ENCODE measurements around the gene DMRTC2. TPM values are rescaled to one million over a fixed set of nuclear protein-coding genes. Genes with fewer than 3 reads are reported as not detected.

Gene DMRTC2
- total RNA-seq, 2 donors from 2014 or later: not detected

- ATAC-seq (ENCODE audit: insufficient number of reproducible peaks, low FRiP score, low read depth) (no peak), DNase-seq (ENCODE audit: low spot score) (no peak)
- Histone ChIP-seq H3K4me1 (ENCODE audit: control insufficient read depth in 1 of 2, low read depth in 2 of 2) (peaks cover 22 to 30% of the 10 kb centered on the region in 2 donors), H3K27me3 (replicated peaks; ENCODE audit: insufficient read depth) (no peaks in the 10 kb centered on the region), H3K9me3 (no peaks in the 10 kb centered on the region), H3K36me3 (peaks cover 40% of the 10 kb centered on the region), H3K27ac (no peak overlapping the region), H3K4me3 (peak overlapping the region; percentile 23)
- TF ChIP-seq CTCF (IDR thresholded peaks at IDR 0.05): no peak
Measured at GRCh38 chr19:41862445-41862986, 17.7 kb downstream of the DMRTC2 start.

- no peak for TF ChIP-seq CTCF (IDR thresholded peaks at IDR 0.05)
- H3K4me3 ChIP-seq: no peak overlapping the region
- H3K36me3 ChIP-seq: peaks cover 40% of the 10 kb centered on the region
- H3K27me3 ChIP-seq (replicated peaks; ENCODE audit: insufficient read depth): no peaks in the 10 kb centered on the region
- DNase-seq (ENCODE audit: low spot score): no peak
- no peak for ATAC-seq (ENCODE audit: insufficient number of reproducible peaks, low FRiP score, low read depth)
- H3K27ac ChIP-seq: no peak overlapping the region
- H3K4me1 ChIP-seq (ENCODE audit: control insufficient read depth in 1 of 2, low read depth in 2 of 2): peaks cover 22 to 30% of the 10 kb centered on the region in 2 donors
- H3K9me3 ChIP-seq: no peaks in the 10 kb centered on the region
Measured at GRCh38 chr19:41863209-41863931, 18.5 kb downstream of the DMRTC2 start.

- Histone ChIP-seq H3K27ac (no peak overlapping the region), H3K4me3 (no peak overlapping the region), H3K9me3 (no peaks in the 10 kb centered on the region), H3K27me3 (replicated peaks; ENCODE audit: insufficient read depth) (no peaks in the 10 kb centered on the region), H3K4me1 (ENCODE audit: control insufficient read depth in 1 of 2, low read depth in 2 of 2) (peaks cover 19 to 30% of the 10 kb centered on the region in 2 donors), H3K36me3 (peaks cover 50% of the 10 kb centered on the region)
- TF ChIP-seq CTCF (IDR thresholded peaks at IDR 0.05): no peak
- ATAC-seq (ENCODE audit: insufficient number of reproducible peaks, low FRiP score, low read depth) (no peak), DNase-seq (ENCODE audit: low spot score) (no peak)
Measured at GRCh38 chr19:41864374-41864773, 19.5 kb downstream of the DMRTC2 start.

- DNase-seq (ENCODE audit: low spot score): no peak
- H3K36me3 ChIP-seq: peaks cover 61% of the 10 kb centered on the region
- H3K27ac ChIP-seq: no peak overlapping the region
- peaks cover 13 to 23% of the 10 kb centered on the region in 2 donors for H3K4me1 ChIP-seq (ENCODE audit: control insufficient read depth in 1 of 2, low read depth in 2 of 2)
- H3K27me3 ChIP-seq (replicated peaks; ENCODE audit: insufficient read depth): no peaks in the 10 kb centered on the region
- no peak overlapping the region for H3K4me3 ChIP-seq
- no peak for ATAC-seq (ENCODE audit: insufficient number of reproducible peaks, low FRiP score, low read depth)
- H3K9me3 ChIP-seq: no peaks in the 10 kb centered on the region
- no peak for TF ChIP-seq CTCF (IDR thresholded peaks at IDR 0.05)
Measured at GRCh38 chr19:41866284-41866683, 21.4 kb downstream of the DMRTC2 start.

GRCh38 chr19:41868120-41868988, 23.5 kb downstream of the DMRTC2 start:
- Histone ChIP-seq H3K36me3 (peaks cover 51% of the 10 kb centered on the region), H3K4me1 (ENCODE audit: control insufficient read depth in 1 of 2, low read depth in 2 of 2) (peaks cover 2% of the 10 kb centered on the region in 2 donors), H3K9me3 (no peaks in the 10 kb centered on the region), H3K27ac (no peak overlapping the region), H3K27me3 (replicated peaks; ENCODE audit: insufficient read depth) (no peaks in the 10 kb centered on the region), H3K4me3 (no peak overlapping the region)
- ATAC-seq (ENCODE audit: insufficient number of reproducible peaks, low FRiP score, low read depth): no peak
- no peak for TF ChIP-seq CTCF (IDR thresholded peaks at IDR 0.05)
- DNase-seq (ENCODE audit: low spot score): no peak
